Esophagus muscularis mucosa (tissue), 4 donors: ENCODE measurements around the gene ST3GAL3.

Experiments used
- CTCF ChIP-seq, 3 experiments: fragments of 200-600 bp in 2 of 3; fragments of 450-650 bp in 1 of 3; sonication (generic) in 2 of 3; IDR thresholded peaks; one replicate each; pipeline ENCODE4 v1.5.1; 2017 to 2019; ENCODE audit warnings: antibody characterized with exemption in 3 of 3, mild to moderate bottlenecking in 2 of 3, moderate library complexity in 1 of 3
- EP300 ChIP-seq: sonication (generic); formaldehyde crosslinking; IDR thresholded peaks from one replicate; pipeline ENCODE4 v1.6.1; 2017; ENCODE audit warnings: antibody characterized with exemption
- POLR2A ChIP-seq: fragments of 450-650 bp; IDR thresholded peaks from one replicate; pipeline ENCODE4 v1.6.1; 2017; ENCODE audit warnings: antibody characterized with exemption, moderate library complexity, mild to moderate bottlenecking, low read depth
- POLR2AphosphoS5 ChIP-seq, 2 donors: sonication (generic); formaldehyde crosslinking; IDR thresholded peaks; one replicate each; pipeline ENCODE4 v1.6.1; 2017; ENCODE audit warnings: antibody characterized with exemption in 2 of 2

- TF ChIP-seq CTCF (IDR thresholded peaks at IDR 0.05) (no peak), EP300 (no peak), POLR2A (no peak), POLR2AphosphoS5 (IDR thresholded peaks at IDR 0.05) (no peak)
Measured at GRCh38 chr1:43750083-43750482, 42.7 kb downstream of the ST3GAL3 start.
